Measurements from ENCODE around the gene COL7A1.

COL7A1 gene

GRCh38 chr3:48565591-48566400 lies 29.3 kb downstream of the COL7A1 start:
- no peak for TF ChIP-seq CTCF (IDR thresholded peaks at IDR 0.05; ENCODE audit: low read depth, low read length, missing control alignments)
- no peak overlapping the region for H3K4me3 ChIP-seq (replicated peaks; ENCODE audit: low read depth, low read length)
- DNase-seq (ENCODE audit: extremely low read depth, low read depth): no peak

- H3K4me3 ChIP-seq (replicated peaks; ENCODE audit: low read depth, low read length): no peak overlapping the region
- TF ChIP-seq CTCF (IDR thresholded peaks at IDR 0.05; ENCODE audit: low read depth, low read length, missing control alignments): no peak
- no peak for DNase-seq (ENCODE audit: extremely low read depth, low read depth)
These were observed 29.9 kb downstream of the COL7A1 start for GRCh38 chr3:48565186-48565585.

- TF ChIP-seq CTCF (IDR thresholded peaks at IDR 0.05; ENCODE audit: low read depth, low read length, missing control alignments): no peak
- no peak for DNase-seq (ENCODE audit: extremely low read depth, low read depth)
- H3K4me3 ChIP-seq (replicated peaks; ENCODE audit: low read depth, low read length): no peak overlapping the region
These were observed 30.5 kb downstream of the COL7A1 start for GRCh38 chr3:48564667-48565066.

GRCh38 chr3:48564022-48564421 lies 31.1 kb downstream of the COL7A1 start:
- no peak for DNase-seq (ENCODE audit: extremely low read depth, low read depth)
- no peak for TF ChIP-seq CTCF (IDR thresholded peaks at IDR 0.05; ENCODE audit: low read depth, low read length, missing control alignments)
- no peak overlapping the region for H3K4me3 ChIP-seq (replicated peaks; ENCODE audit: low read depth, low read length)

- TF ChIP-seq CTCF (IDR thresholded peaks at IDR 0.05; ENCODE audit: low read depth, low read length, missing control alignments): no peak
- no peak within 1 kb of the TSS for H3K4me3 ChIP-seq (replicated peaks; ENCODE audit: low read depth, low read length)
- no peak for DNase-seq (ENCODE audit: extremely low read depth, low read depth)
These were observed 31.7 kb downstream of the COL7A1 start, which contains the start of gene UCN2 for GRCh38 chr3:48563382-48563918. Gene UCN2, minus strand, starts transcription at chr3:48563781. Its CDS starts 657 bp downstream, at chr3:48563124.

GRCh38 chr3:48562367-48563095 lies 32.6 kb downstream of the COL7A1 start:
- no peak for DNase-seq (ENCODE audit: extremely low read depth, low read depth)
- TF ChIP-seq CTCF (IDR thresholded peaks at IDR 0.05; ENCODE audit: low read depth, low read length, missing control alignments): no peak
- no peak overlapping the region for H3K4me3 ChIP-seq (replicated peaks; ENCODE audit: low read depth, low read length)

Measured in HFF-Myc (cell line).